ENCODE results near the gene TRERF1.

GRCh38 chr6:42237857-42238256 is 213.9 kb downstream of the TRERF1 start:
- TF ChIP-seq CTCF (IDR thresholded peaks at IDR 0.05; ENCODE audit: control extremely low read depth in 1 of 3, insufficient read depth in 1 of 3, low read depth in 1 of 3, low read length in 3 of 3) (no peak), TAF1 (IDR thresholded peaks at IDR 0.05; ENCODE audit: low read depth, low read length) (no peak), POLR2AphosphoS5 (IDR thresholded peaks at IDR 0.05; ENCODE audit: low read depth, low read length) (no peak), RXRA (IDR thresholded peaks at IDR 0.05; ENCODE audit: insufficient read depth, low read depth, low read length) (no peak), GABPA (IDR thresholded peaks at IDR 0.05; ENCODE audit: borderline replicate concordance, insufficient read depth, low read length) (no peak), USF2 (IDR thresholded peaks at IDR 0.05; ENCODE audit: low read length) (no peak), RAD21 (IDR thresholded peaks at IDR 0.05 in 1 of 2, conservative IDR thresholded peaks at IDR 0.05 in 1 of 2; ENCODE audit: low read depth in 2 of 2, low read length in 2 of 2) (no peak)

All from H1 (cell line).